ENCODE data around the gene LRRC28.

The LRRC28 gene

GRCh38 chr15:99402014-99402729 lies 150.9 kb downstream of the LRRC28 start:
- DNase-seq = no peak

GRCh38 chr15:99403597-99403996 lies 152.3 kb downstream of the LRRC28 start:
- no peak for DNase-seq

- DNase-seq = no peak
Measured at GRCh38 chr15:99404454-99404853, 153.2 kb downstream of the LRRC28 start.

- DNase-seq = no peak
Measured at GRCh38 chr15:99406120-99406519, 154.8 kb downstream of the LRRC28 start.

- no peak for DNase-seq
Measured at GRCh38 chr15:99406716-99407487, 155.6 kb downstream of the LRRC28 start.

GRCh38 chr15:99407716-99408115 lies 156.4 kb downstream of the LRRC28 start:
- no peak for DNase-seq

GRCh38 chr15:99408236-99409096 lies 157.2 kb downstream of the LRRC28 start:
- DNase-seq = no peak

GRCh38 chr15:99409097-99409473 lies 157.8 kb downstream of the LRRC28 start:
- DNase-seq = peak; percentile 41

- no peak for DNase-seq
Measured at GRCh38 chr15:99409560-99409959, 158.3 kb downstream of the LRRC28 start.

GRCh38 chr15:99410477-99410876 lies 159.2 kb downstream of the LRRC28 start:
- DNase-seq = no peak

GRCh38 chr15:99411234-99411633 lies 160.0 kb downstream of the LRRC28 start:
- no peak for DNase-seq

- DNase-seq = no peak
Measured at GRCh38 chr15:99412082-99412481, 160.8 kb downstream of the LRRC28 start.

- DNase-seq = no peak
Measured at GRCh38 chr15:99412626-99413025, 161.3 kb downstream of the LRRC28 start.

- no peak for DNase-seq
Measured at GRCh38 chr15:99413955-99414754, 162.9 kb downstream of the LRRC28 start.

- no peak for DNase-seq
Measured at GRCh38 chr15:99414755-99415731, 163.8 kb downstream of the LRRC28 start.

GRCh38 chr15:99416191-99417188 lies 165.2 kb downstream of the LRRC28 start:
- DNase-seq = no peak

- peak; percentile 49 for DNase-seq
Measured at GRCh38 chr15:99421172-99421656, 169.9 kb downstream of the LRRC28 start.

- no peak for DNase-seq
Measured at GRCh38 chr15:99421758-99422157, 170.5 kb downstream of the LRRC28 start.

- no peak for DNase-seq
Measured at GRCh38 chr15:99423186-99424130, 172.2 kb downstream of the LRRC28 start.
